SU-DHL-6 (cell line): ENCODE measurements around the gene FDPS.

Experiments used
- H2AFZ ChIP-seq: fragments of 200-600 bp; sonication (generic); 2 replicates; pipeline ENCODE4 v1.6.1; 2014; ENCODE audit warnings: low read depth, mild to moderate bottlenecking, moderate library complexity, mixed read lengths, antibody characterized with exemption, low read length; ENCODE audit not compliant: severe bottlenecking
- H3F3A ChIP-seq: fragments of 200-600 bp; shearing (Covaris generic); 2 replicates; pipeline ENCODE4 v1.6.0; 2016; ENCODE audit warnings: antibody characterized with exemption, mild to moderate bottlenecking; ENCODE audit not compliant: insufficient read depth
- H3K27ac ChIP-seq: fragments of 200-600 bp; sonication (generic); 2 replicates; pipeline ENCODE4 v1.5.1; 2016; ENCODE audit warnings: low read depth, mild to moderate bottlenecking, low read length, moderate library complexity, mixed read lengths
- H3K27me3 ChIP-seq: fragments of 200-600 bp; sonication (generic), shearing (Covaris generic); 2 replicates; pipeline ENCODE4 v1.6.0; 2014; ENCODE audit warnings: mild to moderate bottlenecking, low read length
- H3K36me3 ChIP-seq: fragments of 200-600 bp; sonication (generic); 2 replicates; pipeline ENCODE4 v1.6.1; 2014; ENCODE audit warnings: mild to moderate bottlenecking, low read length, mixed read lengths
- H3K4me2 ChIP-seq: fragments of 300-600, 200-600 bp; shearing (Covaris generic), sonication (generic); 2 replicates; pipeline ENCODE4 v1.6.0; 2014; ENCODE audit warnings: low read length, low read depth, mild to moderate bottlenecking; ENCODE audit not compliant: poor library complexity, severe bottlenecking
- H3K4me3 ChIP-seq: fragments of 200-600 bp; sonication (generic); 2 replicates; pipeline ENCODE4 v1.5.1; 2014; ENCODE audit warnings: antibody characterized with exemption, low read length, mild to moderate bottlenecking, mixed read lengths; ENCODE audit not compliant: insufficient read depth, poor library complexity, severe bottlenecking
- H3K79me2 ChIP-seq: fragments of 200-600 bp; sonication (generic); 2 replicates; pipeline ENCODE4 v1.6.1; 2014; ENCODE audit warnings: mild to moderate bottlenecking, low read length, moderate library complexity; ENCODE audit not compliant: insufficient read depth
- H3K9ac ChIP-seq: fragments of 200-600 bp; sonication (generic); 2 replicates; pipeline ENCODE4 v1.7.0; 2014; ENCODE audit warnings: mild to moderate bottlenecking, low read length
- H3K9me2 ChIP-seq: fragments of 200-600 bp; sonication (generic); replicated peaks from 2 replicates; pipeline ENCODE4 v1.6.1; 2014; ENCODE audit warnings: low read length; ENCODE audit not compliant: insufficient read depth
- H3K9me3 ChIP-seq: fragments of 200-600 bp; sonication (generic); 2 replicates; pipeline ENCODE4 v1.6.1; 2014; ENCODE audit warnings: low read length, mixed read lengths; ENCODE audit not compliant: insufficient read depth
- H4K20me1 ChIP-seq: fragments of 200-600 bp; sonication (generic); 2 replicates; pipeline ENCODE4 v1.6.1; 2014; ENCODE audit warnings: low read depth, mild to moderate bottlenecking, antibody characterized with exemption, low read length, moderate library complexity, mixed read lengths
- EZH2phosphoT487 ChIP-seq: fragments of 200-600 bp; sonication (generic), shearing (Covaris generic); conservative IDR thresholded peaks from 2 replicates; pipeline ENCODE4 v1.6.1; 2018; ENCODE audit warnings: mild to moderate bottlenecking, antibody characterized with exemption, low read length, moderate library complexity, mixed read lengths
- TF ChIP-seq, protein P1 (sequence below): fragments of 200-600 bp; sonication (generic); IDR thresholded peaks from one replicate; pipeline ENCODE4 v1.5.1; 2017; ENCODE audit warnings: antibody characterized with exemption, mild to moderate bottlenecking, low read length, moderate library complexity; ENCODE audit not compliant: insufficient read depth, poor library complexity, severe bottlenecking

The FDPS gene

DNA sequence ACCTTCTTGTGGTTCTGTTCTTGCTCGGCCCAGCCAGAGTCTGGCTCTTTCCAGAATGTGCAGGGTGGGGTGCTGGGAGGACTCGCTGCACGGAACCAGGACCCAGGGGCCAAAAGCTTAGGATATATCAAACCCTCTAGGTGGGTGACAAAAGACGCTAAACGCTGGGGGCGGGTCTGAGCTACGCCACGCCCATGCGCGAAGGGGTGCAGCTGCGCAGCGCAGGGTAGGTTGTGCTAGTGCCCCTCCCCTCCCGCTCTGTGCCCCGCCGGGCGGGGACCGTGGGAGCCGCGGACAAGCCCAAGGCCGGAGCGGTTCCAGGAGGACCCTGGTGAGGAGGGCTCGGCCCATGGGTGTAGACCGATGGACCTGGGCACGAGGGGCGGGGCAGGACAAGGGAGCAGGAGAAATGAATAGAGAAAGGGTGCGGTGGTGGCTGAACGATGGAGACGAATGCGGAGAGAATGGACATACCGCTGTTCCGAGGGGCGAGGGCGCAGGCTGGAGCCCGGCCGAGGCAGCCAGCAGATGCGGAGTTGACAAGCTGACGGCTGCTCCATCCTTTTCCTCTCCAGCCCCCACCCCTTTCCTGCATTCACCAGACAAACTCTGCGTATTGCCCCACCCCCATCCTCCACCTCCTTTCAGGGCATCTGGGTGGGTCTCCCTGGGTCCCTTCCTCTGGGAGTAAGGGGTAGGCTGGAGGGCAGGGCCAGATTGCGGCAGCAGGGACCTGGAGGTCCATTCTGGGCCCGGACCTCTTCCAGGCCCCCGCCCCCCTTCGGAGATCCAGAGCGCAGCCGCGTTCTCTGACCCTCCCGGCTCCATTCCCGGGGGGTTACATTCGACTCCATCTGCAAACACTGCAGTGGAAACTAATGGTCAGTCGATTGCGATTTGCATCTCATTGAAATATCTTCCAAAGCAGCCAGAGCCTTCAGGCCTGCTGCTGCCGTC, 12.3 kb downstream of the FDPS start, which contains the start of gene RUSC1:
Gene RUSC1, plus strand, starts transcription at position 234 of the 957 bp plus-strand sequence. CDS start 880 bp downstream, outside the sequence.
- H3K36me3 ChIP-seq: no peaks in the 10 kb centered on the region
- no peaks in the 10 kb centered on the region for H3K79me2 ChIP-seq
- H3K9ac ChIP-seq: no peak within 1 kb of the TSS
- peak within 1 kb of the TSS; percentile 25 for H3K4me2 ChIP-seq
- peaks cover 26% of the 10 kb centered on the region for H3F3A ChIP-seq
- TF ChIP-seq, protein P1, sequence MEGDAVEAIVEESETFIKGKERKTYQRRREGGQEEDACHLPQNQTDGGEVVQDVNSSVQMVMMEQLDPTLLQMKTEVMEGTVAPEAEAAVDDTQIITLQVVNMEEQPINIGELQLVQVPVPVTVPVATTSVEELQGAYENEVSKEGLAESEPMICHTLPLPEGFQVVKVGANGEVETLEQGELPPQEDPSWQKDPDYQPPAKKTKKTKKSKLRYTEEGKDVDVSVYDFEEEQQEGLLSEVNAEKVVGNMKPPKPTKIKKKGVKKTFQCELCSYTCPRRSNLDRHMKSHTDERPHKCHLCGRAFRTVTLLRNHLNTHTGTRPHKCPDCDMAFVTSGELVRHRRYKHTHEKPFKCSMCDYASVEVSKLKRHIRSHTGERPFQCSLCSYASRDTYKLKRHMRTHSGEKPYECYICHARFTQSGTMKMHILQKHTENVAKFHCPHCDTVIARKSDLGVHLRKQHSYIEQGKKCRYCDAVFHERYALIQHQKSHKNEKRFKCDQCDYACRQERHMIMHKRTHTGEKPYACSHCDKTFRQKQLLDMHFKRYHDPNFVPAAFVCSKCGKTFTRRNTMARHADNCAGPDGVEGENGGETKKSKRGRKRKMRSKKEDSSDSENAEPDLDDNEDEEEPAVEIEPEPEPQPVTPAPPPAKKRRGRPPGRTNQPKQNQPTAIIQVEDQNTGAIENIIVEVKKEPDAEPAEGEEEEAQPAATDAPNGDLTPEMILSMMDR: no peak
- no peak for TF ChIP-seq EZH2phosphoT487
- H3K27ac ChIP-seq: 0 out of 2 replicates have a peak within 1 kb of the TSS, but pooled peaks have one; percentile 19
- no peaks in the 10 kb centered on the region for H4K20me1 ChIP-seq
- H2AFZ ChIP-seq: no peak within 1 kb of the TSS
- H3K4me3 ChIP-seq: no peak within 1 kb of the TSS
- H3K9me3 ChIP-seq: no peaks in the 10 kb centered on the region
- H3K9me2 ChIP-seq: no peaks in the 10 kb centered on the region
- H3K27me3 ChIP-seq: no peaks in the 10 kb centered on the region

DNA sequence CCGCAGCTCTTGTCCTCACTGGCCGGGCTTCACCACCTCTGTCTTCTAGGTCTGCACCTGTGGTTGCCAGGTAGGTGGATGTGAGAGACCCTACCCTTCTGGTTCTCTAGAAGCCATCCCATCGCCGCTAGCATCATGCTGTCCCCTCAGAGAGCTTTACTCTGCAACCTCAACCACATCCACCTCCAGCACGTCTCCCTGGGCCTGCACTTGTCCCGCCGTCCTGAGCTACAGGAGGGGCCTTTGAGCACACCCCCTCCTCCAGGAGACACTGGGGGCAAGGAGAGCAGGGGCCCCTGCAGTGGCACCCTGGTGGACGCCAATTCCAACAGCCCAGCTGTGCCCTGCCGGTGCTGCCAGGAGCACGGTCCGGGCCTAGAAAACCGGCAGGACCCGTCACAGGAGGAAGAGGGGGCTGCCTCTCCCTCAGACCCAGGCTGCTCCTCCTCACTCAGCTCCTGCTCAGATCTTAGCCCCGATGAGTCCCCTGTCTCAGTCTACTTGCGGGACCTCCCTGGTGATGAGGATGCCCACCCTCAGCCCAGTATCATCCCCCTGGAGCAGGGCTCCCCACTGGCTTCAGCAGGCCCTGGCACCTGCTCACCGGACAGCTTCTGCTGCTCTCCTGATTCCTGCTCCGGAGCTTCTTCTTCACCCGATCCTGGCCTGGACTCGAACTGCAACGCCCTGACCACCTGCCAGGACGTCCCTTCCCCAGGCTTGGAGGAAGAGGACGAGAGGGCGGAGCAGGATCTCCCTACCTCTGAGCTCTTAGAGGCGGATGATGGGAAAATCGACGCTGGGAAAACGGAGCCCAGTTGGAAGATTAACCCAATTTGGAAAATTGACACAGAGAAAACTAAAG, 13.2 kb downstream of the FDPS start:
- Histone ChIP-seq H3K9me3 (no peaks in the 10 kb centered on the region), H3K36me3 (no peaks in the 10 kb centered on the region), H2AFZ (no peak overlapping the region), H4K20me1 (no peaks in the 10 kb centered on the region), H3K9ac (peak overlapping the region; percentile 79), H3K27ac (no peak overlapping the region), H3K4me2 (peak overlapping the region; percentile 91), H3F3A (peaks cover 26% of the 10 kb centered on the region), H3K79me2 (no peaks in the 10 kb centered on the region), H3K4me3 (peak overlapping the region; percentile 70), H3K27me3 (no peaks in the 10 kb centered on the region), H3K9me2 (no peaks in the 10 kb centered on the region)
- TF ChIP-seq, protein P1: no peak
- TF ChIP-seq EZH2phosphoT487: no peak

DNA sequence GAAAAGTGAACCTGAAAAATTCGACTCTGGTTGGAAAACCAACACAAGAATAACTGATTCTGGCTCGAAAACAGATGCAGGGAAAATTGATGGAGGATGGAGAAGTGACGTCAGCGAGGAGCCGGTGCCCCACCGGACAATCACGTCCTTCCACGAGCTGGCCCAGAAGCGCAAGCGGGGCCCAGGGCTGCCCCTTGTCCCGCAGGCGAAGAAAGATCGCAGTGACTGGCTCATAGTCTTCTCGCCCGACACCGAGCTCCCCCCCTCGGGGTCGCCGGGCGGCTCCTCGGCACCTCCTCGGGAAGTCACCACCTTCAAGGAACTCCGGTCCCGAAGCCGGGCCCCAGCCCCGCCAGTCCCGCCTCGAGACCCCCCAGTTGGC, 13.9 kb downstream of the FDPS start:
- Histone ChIP-seq H3K27ac (no peak overlapping the region), H3K4me3 (peak overlapping the region; percentile 70), H3K79me2 (no peaks in the 10 kb centered on the region), H3F3A (peaks cover 27% of the 10 kb centered on the region), H3K4me2 (peak overlapping the region; percentile 91), H3K27me3 (no peaks in the 10 kb centered on the region), H2AFZ (no peak overlapping the region), H3K9me2 (no peaks in the 10 kb centered on the region), H3K9ac (peak overlapping the region; percentile 79), H3K36me3 (no peaks in the 10 kb centered on the region), H4K20me1 (no peaks in the 10 kb centered on the region), H3K9me3 (no peaks in the 10 kb centered on the region)
- TF ChIP-seq, protein P1: no peak
- TF ChIP-seq EZH2phosphoT487: no peak
